GM21737 (cell line): ENCODE results near the gene CD53.

Experiments
- ATAC-seq: cut with Tn5 transposase; IDR thresholded peaks from one replicate; pipeline ENCODE4 v1.9.1; 2021; ENCODE audit warnings: mild to moderate bottlenecking, moderate library complexity; ENCODE audit not compliant: unreplicated experiment

Gene CD53

DNA sequence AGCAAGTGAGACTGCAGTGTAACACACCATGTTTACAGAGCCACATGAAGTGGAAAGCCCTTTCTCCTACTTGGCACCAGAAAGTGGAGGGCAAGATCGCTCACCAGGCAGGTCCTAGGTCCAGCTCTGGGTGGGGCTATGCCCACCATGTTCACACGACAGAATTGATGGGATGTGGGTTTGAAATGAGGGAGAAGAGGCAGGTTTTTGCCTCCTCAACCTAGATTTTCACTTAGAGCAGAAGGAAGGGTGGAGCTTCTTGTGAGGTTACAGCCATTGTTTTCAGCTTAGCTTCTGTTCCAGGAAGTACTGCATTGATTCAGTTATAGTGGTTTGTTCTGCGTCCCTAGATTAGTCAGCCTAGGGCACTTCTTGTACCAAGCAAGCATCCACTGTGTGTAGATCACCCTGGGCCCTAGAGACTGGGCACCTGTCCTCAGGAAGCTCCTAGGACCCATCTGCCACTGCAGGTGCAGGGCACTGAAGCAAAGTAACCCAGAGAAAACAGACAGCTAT lies 2.3 kb downstream of the CD53 start:
- peak; percentile 37 for ATAC-seq

GRCh38 chr1:110876748-110877341 lies 3.9 kb downstream of the CD53 start:
- ATAC-seq = no peak

DNA sequence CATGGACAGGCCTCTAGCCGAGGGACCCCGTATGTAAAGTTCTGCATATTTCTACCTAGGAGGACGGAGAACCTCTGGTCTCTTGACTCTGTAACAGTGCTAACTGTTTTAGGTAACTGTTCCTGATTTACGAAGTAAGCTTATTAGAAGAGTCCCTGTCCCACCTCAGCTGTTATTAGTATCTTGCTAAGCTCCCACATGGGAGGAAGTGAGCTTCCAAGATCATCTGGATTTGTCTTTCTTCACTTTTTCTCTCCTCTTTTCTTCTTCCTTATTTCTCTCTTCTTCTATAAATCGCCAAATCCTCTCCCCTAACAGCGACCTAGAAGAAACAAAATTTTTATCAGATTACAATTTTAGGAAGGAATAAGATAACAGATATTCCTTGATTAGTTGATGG lies 4.4 kb downstream of the CD53 start:
- ATAC-seq = no peak

GRCh38 chr1:110877776-110878175 lies 4.8 kb downstream of the CD53 start:
- no peak for ATAC-seq

DNA sequence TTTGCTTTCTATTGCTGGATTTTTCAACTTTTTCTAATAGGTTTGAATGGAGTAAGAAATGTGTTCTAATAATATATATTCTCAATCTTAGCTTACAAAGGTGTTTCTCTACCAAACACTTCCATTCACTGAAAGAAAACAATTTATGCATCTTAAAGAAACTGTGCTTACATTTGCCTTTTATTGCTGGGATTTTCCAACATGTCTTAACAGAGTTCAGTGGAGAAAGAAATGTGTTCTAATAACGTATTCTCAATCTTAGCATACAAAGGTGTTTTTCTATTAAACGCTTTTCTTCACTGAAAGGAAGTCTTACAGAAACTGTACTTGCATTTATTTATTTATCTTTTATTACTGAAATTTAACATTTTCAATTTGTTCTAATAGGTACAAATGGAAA lies 5.6 kb downstream of the CD53 start:
- no peak for ATAC-seq

GRCh38 chr1:110878993-110879392 lies 6.0 kb downstream of the CD53 start:
- ATAC-seq = no peak

DNA sequence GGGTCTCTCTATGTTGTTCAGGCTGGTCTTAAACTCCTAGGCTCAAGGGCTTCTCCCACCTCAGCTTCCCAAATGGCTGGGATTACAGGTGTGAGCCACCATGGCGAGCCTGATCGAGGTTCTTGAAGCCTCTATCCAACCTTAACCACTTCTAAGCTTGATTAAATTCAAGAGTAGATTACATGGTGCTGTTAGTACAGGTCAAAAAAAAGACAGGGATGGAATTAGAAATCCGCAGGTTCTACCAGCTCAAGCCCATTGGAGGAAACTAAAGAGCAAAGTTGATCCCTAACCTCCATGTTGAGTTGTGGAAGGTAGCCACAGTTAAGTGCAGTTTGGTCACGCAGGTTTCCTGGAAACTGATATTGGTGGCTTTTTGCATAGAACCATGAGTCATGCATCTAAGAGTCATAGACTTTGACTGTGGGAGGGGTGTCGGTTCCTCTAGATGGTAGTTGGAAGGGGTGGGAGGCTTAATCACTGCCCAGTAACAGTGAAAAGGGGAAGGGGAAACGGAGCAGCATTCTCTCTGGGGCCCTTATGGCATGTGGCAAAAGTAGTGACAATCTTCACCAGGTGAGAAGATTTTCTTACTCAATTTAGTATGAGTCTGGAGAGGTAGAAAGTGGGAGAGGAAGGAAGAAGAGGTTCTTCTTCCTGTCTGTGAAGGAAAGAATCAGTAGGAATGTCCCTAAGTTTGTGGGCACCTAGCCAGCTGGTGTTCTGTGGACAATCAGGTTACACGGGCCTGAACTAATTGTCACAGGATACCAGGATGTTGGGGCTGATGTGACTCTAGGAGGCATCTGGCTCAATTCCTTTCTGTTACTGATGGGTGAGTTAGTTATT lies 7.0 kb downstream of the CD53 start:
- ATAC-seq = peak; percentile 37

DNA sequence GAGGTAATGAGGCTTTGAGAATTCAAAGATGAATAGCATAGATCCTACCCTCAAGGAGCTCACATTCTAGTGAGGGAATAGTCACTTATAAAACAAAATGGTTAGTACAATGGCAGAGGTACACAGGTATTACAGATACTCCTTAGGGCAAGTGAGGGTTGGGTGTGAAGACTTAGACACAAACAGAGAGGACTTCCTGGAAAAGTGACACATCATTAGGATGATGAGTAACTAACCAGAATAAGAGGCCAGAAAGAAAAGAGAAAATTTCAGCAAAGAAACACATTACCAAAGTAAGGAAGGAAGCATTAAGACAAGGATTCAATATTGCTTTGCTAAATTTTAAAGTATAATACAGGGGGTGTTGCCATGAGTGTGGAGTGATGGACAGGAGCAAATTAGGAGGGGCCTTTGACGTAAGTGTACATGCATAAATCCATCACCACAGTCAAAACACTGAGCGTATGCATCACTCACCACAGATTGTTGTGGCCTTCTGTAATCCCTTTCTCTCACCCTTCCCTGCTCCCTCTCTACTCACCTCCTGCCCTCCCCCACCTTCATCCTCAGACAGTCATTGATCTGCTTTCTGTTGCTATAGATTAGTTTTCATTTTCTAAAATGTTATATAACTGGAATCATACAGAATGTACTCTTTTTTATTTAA lies 7.9 kb downstream of the CD53 start:
- ATAC-seq = no peak

- no peak for ATAC-seq
These were observed 15.1 kb downstream of the CD53 start for GRCh38 chr1:110888049-110888448.

- ATAC-seq = no peak
These were observed 15.7 kb downstream of the CD53 start for GRCh38 chr1:110888641-110889040.

GRCh38 chr1:110890474-110891196 lies 17.7 kb downstream of the CD53 start:
- ATAC-seq = no peak

DNA sequence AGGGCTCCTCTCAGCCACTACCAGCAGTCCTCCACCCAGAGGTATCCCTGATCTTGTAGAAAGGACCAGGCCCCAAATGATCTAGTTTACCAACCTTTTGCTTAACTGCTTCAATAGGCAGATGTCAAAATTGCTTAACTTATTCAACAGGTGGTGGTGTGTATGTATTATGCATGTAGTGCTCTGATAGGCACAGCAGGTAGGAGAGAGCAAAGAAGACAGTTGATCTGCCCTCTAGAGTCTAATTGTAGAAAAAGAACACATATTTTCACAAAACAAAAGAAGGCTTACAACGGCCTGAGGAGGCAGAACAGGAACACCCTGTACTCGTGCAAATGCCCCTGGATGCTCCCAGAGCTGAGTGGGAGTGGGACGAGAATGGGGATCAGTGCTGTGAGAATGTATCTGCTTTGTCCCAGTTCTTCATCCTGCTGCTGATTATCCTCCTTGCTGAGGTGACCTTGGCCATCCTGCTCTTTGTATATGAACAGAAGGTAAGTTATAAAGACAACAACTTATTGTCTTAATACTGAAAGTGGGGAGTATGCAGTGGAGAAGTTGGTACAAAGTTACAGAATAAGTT lies 21.1 kb downstream of the CD53 start:
- ATAC-seq = no peak

DNA sequence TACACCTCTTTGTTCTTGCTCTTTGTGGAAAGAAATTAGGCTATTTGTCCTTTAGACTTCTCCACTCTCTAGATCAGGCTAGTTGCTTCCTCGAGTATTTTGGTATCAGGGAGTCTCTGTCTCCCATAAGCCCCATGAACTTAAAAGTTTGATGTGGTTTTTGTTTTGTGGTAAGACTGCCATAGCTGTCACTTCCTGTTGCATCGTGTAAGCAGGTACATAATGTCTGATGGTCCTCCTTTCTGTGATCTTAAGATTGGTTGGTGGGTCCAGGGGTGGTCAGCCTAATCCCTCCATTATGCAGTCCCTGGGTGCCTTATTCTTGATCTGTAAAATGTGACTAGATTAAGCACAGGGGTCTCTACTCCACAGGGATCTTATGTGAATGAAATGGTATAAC lies 23.1 kb downstream of the CD53 start:
- no peak for ATAC-seq

- ATAC-seq = no peak
These were observed 24.7 kb downstream of the CD53 start for GRCh38 chr1:110897681-110898080.

GRCh38 chr1:110898734-110899457 lies 25.9 kb downstream of the CD53 start:
- ATAC-seq = no peak

- no peak for ATAC-seq
These were observed 26.5 kb downstream of the CD53 start for GRCh38 chr1:110899458-110899843.

GRCh38 chr1:110902820-110903463 lies 30.0 kb downstream of the CD53 start:
- ATAC-seq = no peak

- no peak for ATAC-seq
These were observed 31.0 kb downstream of the CD53 start for GRCh38 chr1:110903853-110904500.

DNA sequence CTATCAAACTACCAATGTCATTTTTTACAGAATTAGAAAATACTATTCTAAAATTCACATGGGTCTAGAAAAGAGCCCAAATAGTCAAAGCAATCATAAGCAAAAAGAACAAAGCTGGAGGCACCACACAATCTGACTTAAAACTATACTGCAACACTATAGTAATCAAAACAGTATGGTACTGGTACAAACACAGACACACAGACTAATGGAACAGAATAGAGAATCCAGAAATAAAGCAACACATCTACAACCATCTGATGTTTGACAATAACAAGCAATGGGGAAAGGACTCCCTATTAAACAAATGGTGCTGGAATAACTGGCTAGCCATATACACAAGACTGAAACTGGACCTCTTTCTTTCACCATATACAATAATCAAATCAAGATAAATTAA lies 39.8 kb downstream of the CD53 start:
- no peak for ATAC-seq
